Measurements from ENCODE around the gene CNEP1R1. TPM values are rescaled to one million over a fixed set of nuclear protein-coding genes. Genes with fewer than 3 reads are reported as not detected.
"Not testable (repeated sequence)": the region's sequence is repeated elsewhere in the genome, so short reads cannot be mapped to it uniquely, and the experiment has no call there.

CNEP1R1 gene
- total and polyA plus RNA-seq, 10 of the 15 experiments (the other 5 are each of a cell fraction or from before 2014, with no cell fraction given), result 11.5 to 29.2 (median 15.6) TPM

- BruUV-seq (replicated peaks), result no TSS peak
- peak; percentile 35 for FAIRE-seq
- no peaks in the 10 kb centered on the region for H3K36me3 ChIP-seq (ENCODE audit: control insufficient read depth in 2 of 2, insufficient read depth in 2 of 2, low read length in 1 of 2)
- in situ Hi-C loops (cut with MboI), result no loop called here
- ChIA-PET CTCF (interaction anchor here (1.3 to 1.8 kb wide), 2 partner anchors 14 to 21 kb away, joined by 3 read pairs; no protein-coding TSS in a partner anchor), RAD21 (ENCODE audit: unreplicated experiment) (interaction anchor here (1.4 kb wide), 1 partner anchor 14 kb away, joined by 4 read pairs; no protein-coding TSS in a partner anchor), POLR2A (no interaction called here), SMC1A (ENCODE audit: uncharacterized antibody, unreplicated experiment) (no interaction called here)
- H3K4me2 ChIP-seq (ENCODE audit: control insufficient read depth, insufficient read depth), result no peak overlapping the region
- DNase-seq (ENCODE audit: low read depth, low spot score), result no peak
- H3K9ac ChIP-seq (ENCODE audit: control insufficient read depth, insufficient read depth, low read length), result no peak overlapping the region
- WGBS (ENCODE audit: insufficient coverage, insufficient replicate concordance, low lambda C conversion rate, missing lambda C conversion rate), result 9% methylated on average over 2 of the region's 2 CpGs
- H3K27me3 ChIP-seq (replicated peaks in 1 of 2; ENCODE audit: control insufficient read depth in 2 of 2, insufficient read depth in 2 of 2, low read length in 1 of 2), result no peaks in the 10 kb centered on the region
- no peak for TF ChIP-seq TARDBP (IDR thresholded peaks at IDR 0.05; ENCODE audit: borderline replicate concordance)
- TF ChIP-seq ESRRA (IDR thresholded peaks at IDR 0.05; ENCODE audit: low read length), result no peak
- TF ChIP-seq NFXL1 (IDR thresholded peaks at IDR 0.05; ENCODE audit: borderline replicate concordance), result no peak
- peak; percentile 17; the same call in 1 of the 2 replicates for TF ChIP-seq JUNB (IDR thresholded peaks at IDR 0.05)
- H3K27ac ChIP-seq (ENCODE audit: control insufficient read depth, insufficient read depth), result no peak overlapping the region
- no peak overlapping the region for H3K4me3 ChIP-seq
- H3K4me1 ChIP-seq (ENCODE audit: control insufficient read depth, insufficient read depth, low read length), result 0 out of 2 replicates have a peak, but pooled peaks cover 2% of the 10 kb centered on the region
- no peaks in the 10 kb centered on the region for H3K79me2 ChIP-seq (ENCODE audit: control insufficient read depth, insufficient read depth, low read length)
- intact Hi-C loops (cut with micrococcal nuclease; ENCODE audit: unreplicated experiment), result no loop called here
- peak; percentile 18; the same call in 1 of the 3 replicates for ATAC-seq
- no peaks in the 10 kb centered on the region; the same call in 2 of the 3 replicates for H3K9me3 ChIP-seq (replicated peaks; ENCODE audit: control insufficient read depth, insufficient read depth, low read length)
- H4K20me1 ChIP-seq (ENCODE audit: control insufficient read depth, insufficient read depth), result no peaks in the 10 kb centered on the region
- H2AFZ ChIP-seq (ENCODE audit: control insufficient read depth, low read depth, low read length), result no peak overlapping the region
Observed at GRCh38 chr16:50012182-50012581, 12.8 kb upstream of the CNEP1R1 start.

- RAD21 ChIA-PET (ENCODE audit: unreplicated experiment); H3K27ac ChIP-seq (ENCODE audit: control insufficient read depth, insufficient read depth); H3K4me1 ChIP-seq (ENCODE audit: control insufficient read depth, insufficient read depth, low read length); H3K9ac ChIP-seq (ENCODE audit: control insufficient read depth, insufficient read depth, low read length); H4K20me1 ChIP-seq (ENCODE audit: control insufficient read depth, insufficient read depth); H2AFZ ChIP-seq (ENCODE audit: control insufficient read depth, low read depth, low read length); ATAC-seq; in situ Hi-C loops (cut with MboI); H3K27me3 ChIP-seq (replicated peaks in 1 of 2; ENCODE audit: control insufficient read depth in 2 of 2, insufficient read depth in 2 of 2, low read length in 1 of 2); CTCF ChIA-PET; SMC1A ChIA-PET (ENCODE audit: uncharacterized antibody, unreplicated experiment); H3K4me3 ChIP-seq; H3K4me2 ChIP-seq (ENCODE audit: control insufficient read depth, insufficient read depth); intact Hi-C loops (cut with micrococcal nuclease; ENCODE audit: unreplicated experiment); H3K9me3 ChIP-seq (replicated peaks; ENCODE audit: control insufficient read depth, insufficient read depth, low read length); POLR2A ChIA-PET; H3K36me3 ChIP-seq (ENCODE audit: control insufficient read depth in 2 of 2, insufficient read depth in 2 of 2, low read length in 1 of 2); DNase-seq (ENCODE audit: low read depth, low spot score); H3K79me2 ChIP-seq (ENCODE audit: control insufficient read depth, insufficient read depth, low read length); BruUV-seq (replicated peaks); FAIRE-seq: not testable (repeated sequence)
- WGBS (ENCODE audit: insufficient coverage, insufficient replicate concordance, low lambda C conversion rate, missing lambda C conversion rate), result 62% methylated on average over 8 of the region's 8 CpGs
Observed at GRCh38 chr16:50014211-50014610, 10.8 kb upstream of the CNEP1R1 start.
